ENCODE measurements around the gene GTF2F2.

GRCh38 chr13:45092663-45093062 lies 27.6 kb upstream of the GTF2F2 start:
- TF ChIP-seq, protein P1, sequence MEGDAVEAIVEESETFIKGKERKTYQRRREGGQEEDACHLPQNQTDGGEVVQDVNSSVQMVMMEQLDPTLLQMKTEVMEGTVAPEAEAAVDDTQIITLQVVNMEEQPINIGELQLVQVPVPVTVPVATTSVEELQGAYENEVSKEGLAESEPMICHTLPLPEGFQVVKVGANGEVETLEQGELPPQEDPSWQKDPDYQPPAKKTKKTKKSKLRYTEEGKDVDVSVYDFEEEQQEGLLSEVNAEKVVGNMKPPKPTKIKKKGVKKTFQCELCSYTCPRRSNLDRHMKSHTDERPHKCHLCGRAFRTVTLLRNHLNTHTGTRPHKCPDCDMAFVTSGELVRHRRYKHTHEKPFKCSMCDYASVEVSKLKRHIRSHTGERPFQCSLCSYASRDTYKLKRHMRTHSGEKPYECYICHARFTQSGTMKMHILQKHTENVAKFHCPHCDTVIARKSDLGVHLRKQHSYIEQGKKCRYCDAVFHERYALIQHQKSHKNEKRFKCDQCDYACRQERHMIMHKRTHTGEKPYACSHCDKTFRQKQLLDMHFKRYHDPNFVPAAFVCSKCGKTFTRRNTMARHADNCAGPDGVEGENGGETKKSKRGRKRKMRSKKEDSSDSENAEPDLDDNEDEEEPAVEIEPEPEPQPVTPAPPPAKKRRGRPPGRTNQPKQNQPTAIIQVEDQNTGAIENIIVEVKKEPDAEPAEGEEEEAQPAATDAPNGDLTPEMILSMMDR (conservative IDR thresholded peaks at IDR 0.05), result no peak
- no peak for TF ChIP-seq ZFX (IDR thresholded peaks at IDR 0.05)

Data from C4-2B (cell line).